ENCODE data around the gene EPS8L2.

Gene EPS8L2

GRCh38 chr11:747158-748006, 41.4 kb downstream of the EPS8L2 start, which contains the start of gene TALDO1:
TALDO1 (plus strand) TSS chr11:747464; CDS start chr11:747482, 18 bp downstream.
- Histone ChIP-seq H3K4me3 (ENCODE audit: low read depth, low read length) (peak within 1 kb of the TSS; percentile 82), H3K9me3 (ENCODE audit: severe bottlenecking) (no peaks in the 10 kb centered on the region), H3K27me3 (ENCODE audit: insufficient read depth, low read depth, severe bottlenecking) (no peaks in the 10 kb centered on the region), H3K27ac (peak within 1 kb of the TSS; percentile 77), H3K36me3 (peaks cover 3% of the 10 kb centered on the region)
- TF ChIP-seq CTCF (IDR thresholded peaks at IDR 0.05; ENCODE audit: low read depth, low read length) = no peak
- peak; percentile 94 for DNase-seq

GRCh38 chr11:748007-748359, 42.0 kb downstream of the EPS8L2 start:
- no peak for DNase-seq
- no peaks in the 10 kb centered on the region for H3K27me3 ChIP-seq (ENCODE audit: insufficient read depth, low read depth, severe bottlenecking)

GRCh38 chr11:749731-750130, 43.7 kb downstream of the EPS8L2 start:
- H3K27me3 ChIP-seq (ENCODE audit: insufficient read depth, low read depth, severe bottlenecking) = no peaks in the 10 kb centered on the region
- no peak for DNase-seq
- H3K27ac ChIP-seq = no peak overlapping the region
- H3K36me3 ChIP-seq = peaks cover 7% of the 10 kb centered on the region
- TF ChIP-seq CTCF (IDR thresholded peaks at IDR 0.05; ENCODE audit: low read depth, low read length) = no peak
- H3K4me3 ChIP-seq (ENCODE audit: low read depth, low read length) = no peak overlapping the region
- no peaks in the 10 kb centered on the region for H3K9me3 ChIP-seq (ENCODE audit: severe bottlenecking)

More at GRCh38 chr11:748007-748359, 42.0 kb downstream of the EPS8L2 start:
- no peaks in the 10 kb centered on the region for H3K9me3 ChIP-seq (ENCODE audit: severe bottlenecking)
- no peak for TF ChIP-seq CTCF (IDR thresholded peaks at IDR 0.05; ENCODE audit: low read depth, low read length)
- H3K36me3 ChIP-seq = peaks cover 7% of the 10 kb centered on the region
- peak overlapping the region; percentile 77 for H3K27ac ChIP-seq
- H3K4me3 ChIP-seq (ENCODE audit: low read depth, low read length) = peak overlapping the region; percentile 82

- Histone ChIP-seq H3K36me3 (peaks cover 83% of the 10 kb centered on the region), H3K9me3 (ENCODE audit: severe bottlenecking) (no peaks in the 10 kb centered on the region), H3K4me3 (ENCODE audit: low read depth, low read length) (no peak overlapping the region), H3K27ac (no peak overlapping the region), H3K27me3 (ENCODE audit: insufficient read depth, low read depth, severe bottlenecking) (no peaks in the 10 kb centered on the region)
- DNase-seq = no peak
- no peak for TF ChIP-seq CTCF (IDR thresholded peaks at IDR 0.05; ENCODE audit: low read depth, low read length)
Measured at GRCh38 chr11:760236-760635, 54.2 kb downstream of the EPS8L2 start.

GRCh38 chr11:761526-762108, 55.6 kb downstream of the EPS8L2 start:
- no peak for DNase-seq
- no peaks in the 10 kb centered on the region for H3K27me3 ChIP-seq (ENCODE audit: insufficient read depth, low read depth, severe bottlenecking)
- H3K4me3 ChIP-seq (ENCODE audit: low read depth, low read length) = no peak overlapping the region
- peak overlapping the region; percentile 48 for H3K27ac ChIP-seq
- no peaks in the 10 kb centered on the region for H3K9me3 ChIP-seq (ENCODE audit: severe bottlenecking)
- H3K36me3 ChIP-seq = peaks cover 88% of the 10 kb centered on the region
- no peak for TF ChIP-seq CTCF (IDR thresholded peaks at IDR 0.05; ENCODE audit: low read depth, low read length)

Measured in WERI-Rb-1 (cell line).